Activated CD4-positive, alpha-beta T cell treated with anti-CD3 and anti-CD28 coated beads for 1 hour (primary cell): ENCODE measurements around the gene NDRG4.

Experiments used
- DNase-seq: peaks from one replicate; pipeline ENCODE4 v3.0.0-alpha.2; 2020

The NDRG4 gene

DNA sequence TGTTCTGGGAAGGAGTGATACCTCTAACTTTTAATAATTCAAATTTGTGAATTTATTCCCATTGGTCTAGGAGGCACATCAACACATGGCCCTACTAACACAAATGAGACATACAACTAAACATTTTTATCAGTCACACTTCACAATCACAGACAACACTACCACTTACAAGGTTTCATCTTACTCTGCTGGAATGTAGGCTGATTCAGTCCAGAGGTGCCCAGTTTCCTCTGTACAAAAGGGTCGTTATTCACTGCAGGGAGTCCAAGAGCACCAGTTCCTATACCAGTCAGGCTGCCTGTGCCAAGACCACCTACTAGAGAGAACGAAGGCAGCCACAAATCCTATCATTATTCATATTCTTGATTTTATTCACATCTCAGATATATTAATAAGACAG lies 56.7 kb downstream of the NDRG4 start:
- no peak for DNase-seq
